ENCODE results near the gene SPDL1.
"Not testable (repeated sequence)": the region's sequence is repeated elsewhere in the genome, so short reads cannot be mapped to it uniquely, and the experiment has no call there.

SPDL1 gene

GRCh38 chr5:169576181-169576598 lies 7.4 kb upstream of the SPDL1 start:
- peak; percentile 89 for DNase-seq (ENCODE audit: low read depth)

DNA sequence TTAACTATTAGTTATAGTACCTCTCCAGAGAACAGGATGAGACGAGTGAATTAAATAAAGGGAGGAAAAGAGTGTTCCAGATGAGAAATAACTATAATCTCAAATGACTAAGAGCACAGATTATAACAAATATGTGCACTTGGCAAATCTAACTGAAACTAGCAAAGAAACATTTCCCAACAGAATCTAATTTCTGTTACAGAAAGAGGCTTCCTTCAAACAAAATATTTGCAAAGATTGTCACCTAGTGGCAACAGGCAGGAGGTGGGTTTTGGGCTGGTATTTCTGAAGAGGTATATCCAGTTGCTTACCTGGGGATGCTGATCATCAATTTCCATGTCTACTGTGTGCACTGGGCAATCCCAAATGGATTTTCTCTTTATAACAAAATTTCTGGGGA lies 5.6 kb upstream of the SPDL1 start:
- peak; percentile 30 for DNase-seq (ENCODE audit: low read depth)

DNA sequence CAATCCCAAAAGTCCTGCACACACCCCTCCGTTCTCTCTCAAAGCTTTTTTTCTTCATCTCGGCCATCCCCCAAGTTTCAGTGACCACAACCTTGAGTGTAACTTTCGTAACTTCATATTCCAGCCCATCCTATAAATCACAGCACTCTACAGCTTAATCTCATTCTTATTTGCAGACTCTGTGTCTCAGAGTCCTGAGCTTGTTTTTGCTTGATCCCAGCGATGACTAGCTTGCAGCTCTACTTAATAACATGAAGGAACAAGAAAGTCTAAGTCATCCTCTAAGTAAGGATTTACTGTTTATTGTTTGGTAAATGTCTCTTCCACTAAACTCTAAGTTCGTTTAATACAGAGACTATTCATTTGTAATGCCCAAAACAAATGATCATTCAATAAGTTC lies 2.6 kb upstream of the SPDL1 start:
- DNase-seq (ENCODE audit: low read depth): no peak

GRCh38 chr5:169581580-169582227 lies 1.9 kb upstream of the SPDL1 start:
- peak; percentile 73 for DNase-seq (ENCODE audit: low read depth)

DNA sequence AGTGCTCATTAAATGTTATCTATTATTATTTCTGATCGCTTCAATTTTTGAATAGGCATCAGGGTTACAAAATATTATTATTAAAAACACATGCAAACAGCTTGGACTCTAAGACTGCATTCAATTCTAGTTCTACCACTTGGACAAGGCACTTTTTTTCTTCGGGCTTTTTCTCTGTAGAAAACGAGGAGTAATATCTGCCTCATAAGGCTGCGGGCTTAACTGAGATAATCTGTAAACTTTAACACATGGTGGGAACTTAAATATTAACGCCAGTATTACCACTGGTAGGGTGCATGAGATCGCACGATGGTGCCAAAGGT lies 511 bp upstream of the SPDL1 start:
- DNase-seq (ENCODE audit: low read depth): no peak

GRCh38 chr5:169584998-169585451 lies 1.5 kb downstream of the SPDL1 start:
- peak; percentile 51 for DNase-seq (ENCODE audit: low read depth)

DNA sequence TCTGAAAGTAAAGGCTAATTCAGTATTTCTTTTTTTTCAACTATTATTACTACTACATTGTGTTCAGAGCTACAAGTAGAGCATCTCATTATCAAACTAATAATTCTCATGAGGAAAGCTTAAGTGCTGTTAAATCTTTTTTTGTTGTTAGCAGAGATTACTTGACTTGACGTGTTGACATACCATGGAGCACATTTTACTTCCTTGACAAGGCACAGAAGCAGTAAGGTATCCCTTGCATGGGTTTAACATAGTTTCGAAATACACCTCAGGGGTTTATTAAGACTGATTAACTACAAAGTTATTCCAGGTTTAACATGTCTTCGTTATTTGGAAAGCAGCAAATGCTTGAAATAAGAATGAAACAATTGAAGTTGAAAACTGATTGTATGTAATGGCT lies 7.0 kb downstream of the SPDL1 start:
- no peak for DNase-seq (ENCODE audit: low read depth)

GRCh38 chr5:169591636-169592035 lies 8.1 kb downstream of the SPDL1 start:
- DNase-seq (ENCODE audit: low read depth): peak; percentile 62

DNA sequence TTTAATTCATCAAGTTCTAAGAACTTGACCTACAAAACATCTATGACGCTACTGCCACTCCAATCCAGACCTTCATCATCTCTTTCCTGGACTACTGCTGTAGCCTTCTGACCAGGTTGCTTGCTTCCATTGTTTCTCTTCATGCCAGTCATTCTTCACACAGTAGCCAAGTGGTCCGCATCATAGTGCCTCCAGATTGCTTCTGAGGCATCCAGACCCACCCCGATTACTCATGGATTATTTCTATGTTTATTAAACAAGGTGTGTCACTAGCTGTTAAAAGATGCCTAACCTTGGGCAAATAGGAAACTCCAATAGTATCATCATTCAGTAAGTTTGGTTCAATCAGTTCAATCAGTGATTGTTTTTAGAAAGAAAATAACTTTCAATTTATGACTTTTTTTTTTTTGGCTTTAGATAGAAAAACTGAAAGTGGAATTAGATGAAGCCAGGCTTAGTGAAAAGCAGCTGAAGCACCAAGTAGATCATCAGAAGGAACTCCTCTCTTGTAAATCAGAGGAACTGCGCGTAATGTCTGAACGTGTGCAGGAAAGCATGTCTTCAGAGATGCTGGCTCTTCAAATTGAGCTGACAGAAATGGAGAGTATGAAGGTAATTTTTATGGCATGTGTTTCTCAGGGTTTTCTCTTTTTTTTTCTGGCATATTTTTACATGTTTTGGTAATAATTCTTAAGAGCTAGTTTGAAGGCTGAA lies 9.5 kb downstream of the SPDL1 start:
- no peak for DNase-seq (ENCODE audit: low read depth)

DNA sequence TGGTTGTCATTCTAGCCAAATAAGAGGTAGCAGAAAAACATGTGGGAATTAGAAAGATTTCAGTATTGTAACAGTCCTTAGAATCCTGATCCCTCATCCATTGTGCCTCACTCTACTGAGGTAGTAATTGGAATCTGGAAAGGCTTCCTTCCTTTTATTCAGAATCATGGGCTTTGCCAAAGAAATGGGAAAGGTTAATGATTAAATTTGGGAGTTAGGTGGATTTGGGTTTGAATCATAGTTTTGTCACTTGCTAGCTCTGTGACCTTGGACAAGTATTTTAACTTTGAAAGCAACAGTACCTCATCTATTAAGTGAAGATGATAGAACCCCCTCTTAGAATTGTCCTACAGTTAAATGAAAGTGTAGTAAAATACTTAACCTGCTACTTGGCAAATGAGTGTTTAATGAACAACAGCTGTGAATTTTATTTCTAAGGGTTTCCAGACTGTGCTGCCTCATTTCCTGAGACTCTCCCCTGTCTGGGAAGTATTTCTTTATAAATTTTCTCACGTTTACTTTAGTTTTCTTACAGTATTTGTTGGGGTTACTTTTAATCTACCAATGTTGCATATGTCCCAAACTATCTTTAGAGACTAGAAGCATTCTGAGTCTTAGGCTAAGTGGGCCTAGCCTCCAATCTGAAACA lies 11.7 kb downstream of the SPDL1 start:
- peak; percentile 60 for DNase-seq (ENCODE audit: low read depth)

- DNase-seq (ENCODE audit: low read depth): no peak
These were observed 15.9 kb downstream of the SPDL1 start for GRCh38 chr5:169599451-169599850.

- DNase-seq (ENCODE audit: low read depth): peak; percentile 85
These were observed 19.0 kb downstream of the SPDL1 start for GRCh38 chr5:169602535-169602934.

DNA sequence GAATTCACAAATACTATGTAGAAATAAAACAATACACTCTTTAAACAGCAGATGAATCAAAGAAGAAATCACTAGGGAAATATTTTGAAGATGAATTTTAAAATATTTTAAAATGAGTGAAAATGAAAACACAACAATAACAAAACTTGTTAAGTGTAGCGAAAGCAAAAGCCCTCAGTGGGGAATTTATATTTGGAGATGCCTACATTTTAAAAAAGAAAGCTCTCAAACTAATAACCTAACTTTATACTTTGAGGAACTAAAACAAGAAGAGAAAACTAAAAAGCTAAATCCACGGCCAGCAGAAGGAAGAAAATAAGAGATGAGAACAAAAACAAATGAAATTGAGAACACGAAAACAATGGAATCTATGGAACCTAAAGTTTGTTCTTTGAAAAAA lies 22.7 kb downstream of the SPDL1 start:
- no peak for DNase-seq (ENCODE audit: low read depth)

GRCh38 chr5:169607882-169608281 lies 24.3 kb downstream of the SPDL1 start:
- DNase-seq (ENCODE audit: low read depth): no peak

DNA sequence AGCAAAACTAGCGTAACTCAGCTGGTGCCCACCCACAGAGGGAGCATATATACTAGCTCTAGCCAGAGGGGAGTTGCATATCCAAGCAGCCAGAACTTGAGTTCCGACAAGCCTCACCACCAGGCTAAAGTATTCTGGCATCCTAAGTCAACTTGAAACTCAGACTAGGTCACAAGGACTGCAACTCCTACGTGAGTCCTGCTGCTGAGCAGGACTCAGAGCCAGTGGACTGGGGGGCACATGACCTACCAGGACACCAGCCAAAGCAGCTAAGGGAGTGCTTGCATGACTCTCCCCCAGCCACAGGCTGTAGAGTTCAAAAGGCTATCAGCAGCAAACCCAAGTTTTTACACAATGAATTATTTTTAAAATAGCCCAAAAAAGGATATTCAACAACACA lies 26.1 kb downstream of the SPDL1 start:
- DNase-seq (ENCODE audit: low read depth): no peak

DNA sequence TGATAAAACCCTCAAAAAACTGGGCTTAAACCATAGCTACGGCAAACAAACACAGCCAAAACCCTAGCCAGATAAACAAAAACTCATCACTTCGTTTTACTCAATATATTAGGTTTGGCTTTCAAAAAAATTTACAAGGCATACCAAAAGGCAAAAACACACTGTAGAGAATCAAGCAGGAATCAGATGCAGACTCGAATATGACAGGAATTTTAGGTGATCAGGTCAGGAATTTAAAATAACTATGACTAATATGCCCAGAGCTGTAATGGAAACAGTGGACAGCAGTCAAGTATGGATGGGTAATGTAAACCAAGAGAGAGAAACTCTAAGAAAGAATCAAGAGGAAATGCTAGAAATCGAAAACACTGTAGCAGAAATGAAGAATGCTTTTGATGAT lies 27.0 kb downstream of the SPDL1 start:
- peak; percentile 60 for DNase-seq (ENCODE audit: low read depth)

DNA sequence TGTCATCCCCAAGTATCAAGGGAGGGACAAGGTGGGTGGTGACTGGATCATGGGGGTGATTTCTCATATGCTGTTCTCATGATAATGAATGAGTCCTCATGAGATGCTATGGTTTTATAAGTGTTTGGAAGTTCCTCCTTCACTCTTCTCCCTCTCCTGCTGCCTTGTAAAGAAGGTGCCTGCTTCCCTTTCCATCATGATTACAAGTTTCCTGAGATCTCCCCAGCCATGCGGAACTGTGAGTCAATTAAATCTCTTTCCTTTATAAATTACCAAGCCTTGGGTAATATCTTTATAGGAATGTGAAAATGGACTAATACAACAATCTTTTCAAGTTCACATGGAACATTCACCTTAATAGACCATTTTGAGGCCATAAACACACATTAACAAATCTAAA lies 32.0 kb downstream of the SPDL1 start:
- DNase-seq (ENCODE audit: low read depth): no peak

DNA sequence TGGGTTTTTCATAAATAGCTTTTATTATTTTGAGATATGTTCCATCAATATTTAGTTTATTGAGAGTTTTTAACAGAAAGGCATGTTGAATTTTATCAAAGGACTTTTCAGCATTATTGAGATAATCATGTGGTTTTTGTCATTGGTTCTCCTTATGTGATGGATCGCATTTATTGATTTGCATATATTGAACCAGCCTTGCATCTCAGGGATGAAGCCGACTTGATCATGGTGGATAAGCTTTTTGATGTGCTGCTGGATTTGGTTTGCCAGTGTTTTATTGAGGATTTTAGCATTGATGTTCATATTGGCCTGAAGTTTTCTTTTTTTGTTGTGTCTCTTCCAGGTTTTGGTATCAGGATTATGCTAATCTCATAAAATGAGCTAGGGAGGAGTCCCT lies 40.7 kb downstream of the SPDL1 start:
- DNase-seq (ENCODE audit: low read depth): not testable (repeated sequence)

DNA sequence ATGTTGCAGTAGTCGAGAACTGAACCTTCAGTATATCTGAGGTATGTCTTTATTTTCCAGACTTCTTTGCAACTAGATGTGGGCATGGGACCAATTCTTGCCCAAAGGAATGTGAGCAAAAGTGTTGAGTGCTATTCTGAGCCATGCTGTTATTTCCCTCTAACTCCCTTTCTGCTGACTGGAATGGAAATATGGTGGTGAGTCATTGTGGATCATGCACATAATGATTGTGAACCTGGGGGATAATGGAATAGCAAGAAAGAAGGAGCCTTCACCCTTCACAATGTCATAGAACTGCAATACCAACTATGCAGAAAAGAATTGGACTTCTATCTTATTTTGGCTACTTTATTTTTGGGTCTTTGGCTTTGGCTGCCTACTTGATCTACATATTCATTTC lies 43.2 kb downstream of the SPDL1 start:
- DNase-seq (ENCODE audit: low read depth): peak; percentile 97

GRCh38 chr5:169627551-169627950 lies 44.0 kb downstream of the SPDL1 start:
- no peak for DNase-seq (ENCODE audit: low read depth)

DNA sequence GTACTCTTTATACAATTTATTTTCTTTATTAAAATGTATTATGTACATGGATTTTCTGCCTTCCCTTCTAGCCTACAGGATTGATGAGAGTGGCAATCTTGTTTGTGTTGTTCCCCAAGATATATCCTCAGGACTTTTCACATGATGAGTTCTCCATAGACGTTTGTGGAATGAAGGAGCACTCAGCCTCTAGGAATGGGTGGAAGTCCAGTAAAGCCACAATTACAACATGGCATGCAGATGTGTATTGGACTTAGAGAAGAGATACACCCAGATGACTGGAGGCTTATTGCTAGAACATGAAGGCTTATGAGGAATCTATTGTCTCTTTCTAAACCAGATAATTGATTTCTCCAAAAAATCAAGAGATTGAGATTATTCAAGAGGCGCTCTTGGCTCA lies 45.3 kb downstream of the SPDL1 start:
- peak; percentile 94 for DNase-seq (ENCODE audit: low read depth)

DNA sequence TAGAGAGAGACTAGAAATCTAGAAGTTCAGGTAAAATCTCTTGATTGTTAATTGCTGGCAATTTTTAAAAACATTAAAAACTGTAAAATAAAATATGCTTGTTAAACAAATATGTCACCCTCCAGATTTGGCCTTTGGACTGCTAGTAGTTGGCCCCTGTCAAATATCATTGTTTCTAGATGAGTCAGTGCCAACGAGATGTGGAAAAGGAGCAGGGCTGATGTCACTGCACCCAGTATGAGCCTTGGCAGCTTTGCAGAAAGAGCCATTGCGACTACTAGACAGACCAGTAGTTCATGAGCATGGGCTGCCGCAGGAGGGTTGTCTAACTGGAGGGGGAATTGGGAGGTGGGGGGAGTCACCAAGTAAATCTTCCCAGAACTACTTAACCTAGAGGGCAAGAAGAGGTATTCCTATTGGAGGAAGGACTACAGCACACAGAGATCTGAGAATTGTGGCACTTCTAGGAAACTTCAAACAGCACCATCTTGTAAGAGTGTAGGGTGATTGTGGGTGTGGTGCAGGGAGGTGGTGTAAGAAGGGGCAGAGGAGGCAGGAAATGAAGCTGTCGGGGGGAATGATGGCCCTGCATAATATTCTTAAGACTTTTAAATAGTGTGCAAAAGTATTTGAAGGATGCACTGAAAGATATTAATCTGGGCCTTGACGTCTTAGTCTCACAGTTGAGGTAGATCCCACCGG lies 46.4 kb downstream of the SPDL1 start:
- DNase-seq (ENCODE audit: low read depth): peak; percentile 95

DNA sequence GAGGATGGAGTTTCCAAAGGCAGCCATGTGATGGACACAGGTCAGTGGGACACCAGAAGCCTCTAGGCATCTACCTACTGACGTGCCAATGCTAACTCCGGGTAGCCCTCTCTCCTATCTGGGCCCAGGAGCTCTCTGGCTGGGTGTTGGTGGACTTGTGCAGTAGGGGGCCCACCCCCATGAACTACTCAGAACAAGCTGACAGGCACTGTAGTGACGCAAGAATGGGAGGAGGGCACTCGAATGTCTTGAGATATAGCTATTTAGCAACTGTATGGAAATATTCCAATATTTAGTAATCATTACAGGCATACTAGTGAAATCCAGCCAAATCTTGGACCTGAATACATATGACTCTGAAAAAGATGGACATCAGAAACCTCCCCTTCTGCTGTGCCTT lies 47.8 kb downstream of the SPDL1 start:
- DNase-seq (ENCODE audit: low read depth): no peak

Measured in EH (cell line).